Neutrophil (primary cell): ENCODE measurements around the gene PLIN3.
A peak's percentile ranks its signal among the peaks of the same experiment; 100 is the strongest.
"Not testable (repeated sequence)": the region's sequence is repeated elsewhere in the genome, so short reads cannot be mapped to it uniquely, and the experiment has no call there.

Source experiments
- H3K27ac ChIP-seq: fragments of 200-600 bp; sonication (generic); 2 replicates; pipeline ENCODE4 v1.5.1; 2016; ENCODE audit warnings: mild to moderate bottlenecking, moderate library complexity
- H3K27me3 ChIP-seq: fragments of 200-600 bp; sonication (generic); 2 replicates; pipeline ENCODE4 v1.6.0; 2016; ENCODE audit warnings: mild to moderate bottlenecking
- H3K36me3 ChIP-seq: fragments of 200-600 bp; sonication (generic); 2 replicates; pipeline ENCODE4 v1.5.1; 2017
- H3K4me1 ChIP-seq, 2 experiments: fragments of 200-600 bp in 1 of 2; sonication (generic) in 1 of 2; 1 replicate in 1 of 2; 2 replicates in 1 of 2; pipeline versions ENCODE4 v1.5.1 to v1.6.1; 2013 to 2016; ENCODE audit warnings: low read depth in 1 of 2, low read length in 1 of 2, mild to moderate bottlenecking in 1 of 2, moderate library complexity in 1 of 2; ENCODE audit not compliant: control insufficient read depth in 1 of 2, insufficient read depth in 1 of 2
- H3K4me3 ChIP-seq, 2 experiments: fragments of 200-600 bp in 1 of 2; sonication (generic) in 1 of 2; 1 replicate in 1 of 2; 2 replicates in 1 of 2; pipeline ENCODE4 v1.5.1; 2013 to 2016; ENCODE audit warnings: low read depth in 1 of 2, low read length in 1 of 2, mild to moderate bottlenecking in 1 of 2, moderate library complexity in 1 of 2
- H3K9me3 ChIP-seq: fragments of 200-600 bp; sonication (generic); 2 replicates; pipeline ENCODE4 v1.5.1; 2016
- TF ChIP-seq, protein P1 (sequence below): fragments of 200-600 bp; sonication (generic); IDR thresholded peaks from 2 replicates; pipeline ENCODE4 v1.5.1; 2016; ENCODE audit warnings: antibody characterized with exemption

PLIN3 gene

GRCh38 chr19:4897146-4897545, 29.7 kb upstream of the PLIN3 start:
- no peaks in the 10 kb centered on the region for H3K27me3 ChIP-seq
- peaks cover 55 to 59% of the 10 kb centered on the region in 2 experiments for H3K4me1 ChIP-seq
- H3K36me3 ChIP-seq: no peaks in the 10 kb centered on the region
- H3K4me3 ChIP-seq: peak overlapping the region in 1 of 2 experiments; percentile 17
- H3K9me3 ChIP-seq: no peaks in the 10 kb centered on the region
- TF ChIP-seq, protein P1, sequence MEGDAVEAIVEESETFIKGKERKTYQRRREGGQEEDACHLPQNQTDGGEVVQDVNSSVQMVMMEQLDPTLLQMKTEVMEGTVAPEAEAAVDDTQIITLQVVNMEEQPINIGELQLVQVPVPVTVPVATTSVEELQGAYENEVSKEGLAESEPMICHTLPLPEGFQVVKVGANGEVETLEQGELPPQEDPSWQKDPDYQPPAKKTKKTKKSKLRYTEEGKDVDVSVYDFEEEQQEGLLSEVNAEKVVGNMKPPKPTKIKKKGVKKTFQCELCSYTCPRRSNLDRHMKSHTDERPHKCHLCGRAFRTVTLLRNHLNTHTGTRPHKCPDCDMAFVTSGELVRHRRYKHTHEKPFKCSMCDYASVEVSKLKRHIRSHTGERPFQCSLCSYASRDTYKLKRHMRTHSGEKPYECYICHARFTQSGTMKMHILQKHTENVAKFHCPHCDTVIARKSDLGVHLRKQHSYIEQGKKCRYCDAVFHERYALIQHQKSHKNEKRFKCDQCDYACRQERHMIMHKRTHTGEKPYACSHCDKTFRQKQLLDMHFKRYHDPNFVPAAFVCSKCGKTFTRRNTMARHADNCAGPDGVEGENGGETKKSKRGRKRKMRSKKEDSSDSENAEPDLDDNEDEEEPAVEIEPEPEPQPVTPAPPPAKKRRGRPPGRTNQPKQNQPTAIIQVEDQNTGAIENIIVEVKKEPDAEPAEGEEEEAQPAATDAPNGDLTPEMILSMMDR: no peak
- peak overlapping the region; percentile 83 for H3K27ac ChIP-seq

GRCh38 chr19:4896372-4896771, 28.9 kb upstream of the PLIN3 start:
- Histone ChIP-seq H3K27ac (peak overlapping the region; percentile 83), H3K4me3 (peak overlapping the region; percentile 17 to 21), H3K36me3 (no peaks in the 10 kb centered on the region), H3K4me1 (peaks cover 47 to 51% of the 10 kb centered on the region in 2 experiments), H3K27me3 (no peaks in the 10 kb centered on the region), H3K9me3 (no peaks in the 10 kb centered on the region)
- TF ChIP-seq, protein P1: no peak

- H3K9me3 ChIP-seq, H3K27me3 ChIP-seq, H3K27ac ChIP-seq, H3K4me3 ChIP-seq: not testable (repeated sequence)
- Histone ChIP-seq H3K4me1 (peaks cover 34% of the 10 kb centered on the region in 2 experiments), H3K36me3 (peaks cover 11% of the 10 kb centered on the region)
Observed at GRCh38 chr19:4892962-4893361, 25.5 kb upstream of the PLIN3 start.

DNA sequence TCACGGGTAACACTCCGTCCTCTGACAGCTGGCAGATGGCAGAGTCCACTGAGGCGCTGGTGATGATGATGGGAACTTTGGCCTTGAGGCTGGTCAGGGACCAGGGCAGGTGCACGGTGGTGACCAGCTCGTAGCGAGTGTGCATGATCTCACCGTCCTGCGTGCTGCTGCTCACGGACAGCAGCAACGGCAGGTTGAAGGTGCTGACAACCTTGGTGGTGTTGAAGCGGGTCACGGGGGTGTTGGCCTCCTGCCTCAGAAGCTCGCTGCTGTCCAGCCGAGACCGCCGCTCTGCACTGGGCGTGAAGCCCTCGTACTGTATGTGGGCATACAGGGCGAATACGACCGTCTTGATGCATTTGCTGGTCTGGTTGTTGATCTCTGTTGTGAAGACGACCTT, 23.6 kb upstream of the PLIN3 start:
- Histone ChIP-seq H3K27me3 (no peaks in the 10 kb centered on the region), H3K9me3 (no peaks in the 10 kb centered on the region), H3K27ac (no peak overlapping the region), H3K4me3 (no peak overlapping the region), H3K36me3 (peaks cover 11% of the 10 kb centered on the region), H3K4me1 (peaks cover 15 to 16% of the 10 kb centered on the region in 2 experiments)
- TF ChIP-seq, protein P1: no peak

- H3K4me3 ChIP-seq: no peak overlapping the region
- H3K4me1 ChIP-seq: no peaks in the 10 kb centered on the region
- H3K27ac ChIP-seq: no peak overlapping the region
- no peaks in the 10 kb centered on the region for H3K9me3 ChIP-seq
- no peaks in the 10 kb centered on the region for H3K27me3 ChIP-seq
- TF ChIP-seq, protein P1: no peak
- peaks cover 11% of the 10 kb centered on the region for H3K36me3 ChIP-seq
Observed at GRCh38 chr19:4889034-4889815, 21.8 kb upstream of the PLIN3 start.

DNA sequence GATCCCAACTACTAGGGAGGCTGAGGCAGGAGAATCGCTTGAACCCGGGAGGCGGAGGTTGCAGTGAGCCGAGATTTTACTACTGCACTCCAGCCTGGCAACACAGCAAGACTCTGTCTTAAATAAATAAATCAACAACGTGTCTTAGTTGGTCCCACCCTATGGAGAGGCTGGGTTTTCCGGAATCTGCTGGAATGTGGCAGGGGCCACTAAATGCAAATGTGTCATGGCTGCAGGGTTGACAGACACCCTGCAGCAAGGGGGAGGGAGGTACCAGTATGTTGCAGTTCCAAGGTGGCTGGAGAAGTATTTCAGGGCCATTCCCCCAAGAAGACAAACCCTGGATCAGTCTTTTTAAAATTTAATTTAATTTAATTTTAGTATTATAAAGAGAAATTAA, 20.3 kb upstream of the PLIN3 start:
- not testable (repeated sequence) for H3K4me1 ChIP-seq, H3K4me3 ChIP-seq, H3K9me3 ChIP-seq, H3K27ac ChIP-seq, H3K27me3 ChIP-seq
- peaks cover 11% of the 10 kb centered on the region for H3K36me3 ChIP-seq

GRCh38 chr19:4884993-4885392, 17.5 kb upstream of the PLIN3 start:
- not testable (repeated sequence) for H3K27me3 ChIP-seq, H3K27ac ChIP-seq, H3K4me3 ChIP-seq, H3K4me1 ChIP-seq, H3K36me3 ChIP-seq, H3K9me3 ChIP-seq

GRCh38 chr19:4882874-4883273, 15.4 kb upstream of the PLIN3 start:
- not testable (repeated sequence) for H3K9me3 ChIP-seq, H3K36me3 ChIP-seq, H3K27ac ChIP-seq, H3K4me3 ChIP-seq
- Histone ChIP-seq H3K4me1 (peaks cover 15 to 19% of the 10 kb centered on the region in 2 experiments), H3K27me3 (peaks cover 10% of the 10 kb centered on the region)
